GM15510 (cell line): ENCODE results near the gene FFAR4.

Experiments
- POLR2A ChIP-seq: IDR thresholded peaks from 3 replicates; pipeline ENCODE4 v1.6.1; 2011; ENCODE audit warnings: borderline replicate concordance; ENCODE audit not compliant: insufficient read length; ENCODE audit errors: extremely low read depth

FFAR4 gene

GRCh38 chr10:93560541-93560940 lies 5.9 kb upstream of the FFAR4 start:
- no peak for TF ChIP-seq POLR2A

- no peak for TF ChIP-seq POLR2A
Measured at GRCh38 chr10:93565446-93565845, 1.0 kb upstream of the FFAR4 start.

- TF ChIP-seq POLR2A, result no peak
Measured at GRCh38 chr10:93567277-93568104, 1.0 kb downstream of the FFAR4 start.

- no peak for TF ChIP-seq POLR2A
Measured at GRCh38 chr10:93568105-93568390, 1.6 kb downstream of the FFAR4 start.

- TF ChIP-seq POLR2A, result no peak
Measured at GRCh38 chr10:93570383-93570782, 3.9 kb downstream of the FFAR4 start.

- no peak for TF ChIP-seq POLR2A
Measured at GRCh38 chr10:93572606-93573005, 6.1 kb downstream of the FFAR4 start.

- TF ChIP-seq POLR2A, result no peak
Measured at GRCh38 chr10:93573051-93573909, 6.8 kb downstream of the FFAR4 start.

- TF ChIP-seq POLR2A, result no peak
Measured at GRCh38 chr10:93573924-93574323, 7.5 kb downstream of the FFAR4 start.

GRCh38 chr10:93576888-93577287 lies 10.4 kb downstream of the FFAR4 start:
- TF ChIP-seq POLR2A, result no peak

- no peak for TF ChIP-seq POLR2A
Measured at GRCh38 chr10:93577565-93577964, 11.1 kb downstream of the FFAR4 start.

GRCh38 chr10:93579089-93579488 lies 12.6 kb downstream of the FFAR4 start:
- no peak for TF ChIP-seq POLR2A

- TF ChIP-seq POLR2A, result no peak
Measured at GRCh38 chr10:93579985-93580711, 13.7 kb downstream of the FFAR4 start.

GRCh38 chr10:93580828-93581227 lies 14.4 kb downstream of the FFAR4 start:
- TF ChIP-seq POLR2A, result no peak

- no peak for TF ChIP-seq POLR2A
Measured at GRCh38 chr10:93584445-93584844, 18.0 kb downstream of the FFAR4 start.
